GM12878 (cell line): ENCODE data around the gene UCKL1. TPM values are rescaled to one million over a fixed set of nuclear protein-coding genes. Genes with fewer than 3 reads are reported as not detected.
A peak's percentile ranks its signal among the peaks of the same experiment; 100 is the strongest.

Experiments
- ATAC-seq: fragments of 200-7000 bp; cut with Tn5 transposase; 3 replicates; pipeline ENCODE4 v1.9.1; 2020; ENCODE audit warnings: mild to moderate bottlenecking, moderate library complexity
- BruUV-seq: library from RNA; stranded (reverse); fragments of 400-500 nt; replicated peaks from 2 replicates; lab custom pipeline; 2021; lab: Mats Ljungman, UMichigan
- CTCF ChIA-PET: fragments of 300-600 bp; sonication (Branson Sonifier 250); formaldehyde crosslinking; extraction: SDS; loops from one replicate; lab custom pipeline; 2021; ENCODE audit warnings: inconsistent platforms; lab: Yijun Ruan, JAX
- POLR2A ChIA-PET: fragments of 350-600 bp; formaldehyde crosslinking; extraction: SDS; loops from one replicate; lab custom pipeline; 2021; ENCODE audit warnings: inconsistent platforms; lab: Charles Lee
- RAD21 ChIA-PET: fragments of 300-600 bp; sonication (Branson Sonifier 250); formaldehyde crosslinking; loops from one replicate; lab custom pipeline; 2023; ENCODE audit warnings: antibody characterized with exemption; ENCODE audit not compliant: unreplicated experiment; lab: Charles Lee
- SMC1A ChIA-PET: fragments of 300-600 bp; sonication (Branson Sonifier 250); formaldehyde crosslinking; loops from one replicate; lab custom pipeline; 2023; ENCODE audit not compliant: unreplicated experiment, uncharacterized antibody; lab: Charles Lee
- DNase-seq: peaks from one replicate; pipeline ENCODE4 v3.0.0-alpha.2; 2011; ENCODE audit warnings: low read depth, low spot score
- FAIRE-seq: peaks from 3 replicates; lab custom pipeline; 2011; peaks lifted over from hg19 to GRCh38; lab: Jason Lieb, UNC
- H2AFZ ChIP-seq: 2 replicates; pipeline ENCODE4 v1.6.0; 2011; ENCODE audit warnings: low read depth, low read length, control low read depth; ENCODE audit not compliant: control insufficient read depth
- H3K27ac ChIP-seq: 2 replicates; pipeline ENCODE4 v1.5.1; 2011; ENCODE audit warnings: control low read depth; ENCODE audit not compliant: control insufficient read depth, insufficient read depth
- H3K27me3 ChIP-seq, 2 experiments: replicated peaks in 1 of 2; 2 replicates each; pipeline versions ENCODE4 v1.6.0 to v1.6.1; 2011; ENCODE audit warnings: low read length in 1 of 2; ENCODE audit not compliant: control insufficient read depth in 2 of 2, insufficient read depth in 2 of 2
- H3K36me3 ChIP-seq, 2 experiments: 2 replicates each; pipeline ENCODE4 v1.5.1; 2011; ENCODE audit warnings: low read length in 1 of 2; ENCODE audit not compliant: control insufficient read depth in 2 of 2, insufficient read depth in 2 of 2
- H3K4me1 ChIP-seq: 2 replicates; pipeline ENCODE4 v1.6.1; 2011; ENCODE audit warnings: mild to moderate bottlenecking, low read length, moderate library complexity, mixed read lengths; ENCODE audit not compliant: control insufficient read depth, insufficient read depth
- H3K4me2 ChIP-seq: 2 replicates; pipeline ENCODE4 v1.6.0; 2011; ENCODE audit warnings: control low read depth; ENCODE audit not compliant: control insufficient read depth, insufficient read depth
- H3K4me3 ChIP-seq: fragments of 200-600 bp; sonication (generic); 2 replicates; pipeline ENCODE4 v1.5.1; 2016
- H3K79me2 ChIP-seq: 2 replicates; pipeline ENCODE4 v1.6.0; 2011; ENCODE audit warnings: low read length; ENCODE audit not compliant: control insufficient read depth, insufficient read depth
- H3K9ac ChIP-seq: 2 replicates; pipeline ENCODE4 v1.8.0; 2011; ENCODE audit warnings: low read length, control low read depth, mixed read lengths; ENCODE audit not compliant: control insufficient read depth, insufficient read depth
- H3K9me3 ChIP-seq: replicated peaks from 3 replicates; pipeline ENCODE4 v1.5.1; 2011; ENCODE audit warnings: mild to moderate bottlenecking, low read length; ENCODE audit not compliant: control insufficient read depth, insufficient read depth
- H4K20me1 ChIP-seq: 2 replicates; pipeline ENCODE4 v1.6.0; 2011; ENCODE audit not compliant: control insufficient read depth, insufficient read depth
- BCLAF1 ChIP-seq: fragments of 450-650 bp; IDR thresholded peaks from 2 replicates; pipeline ENCODE4 v1.6.1; 2017; ENCODE audit warnings: antibody characterized with exemption, mild to moderate bottlenecking, moderate library complexity
- CBFB ChIP-seq: IDR thresholded peaks from 2 replicates; pipeline ENCODE4 v1.6.1; 2016; ENCODE audit warnings: antibody characterized with exemption, low read depth
- WGBS: methylation state at CpG from one replicate; pipeline ENCODE4 v1.1.6; 2016; ENCODE audit warnings: low lambda C conversion rate; ENCODE audit not compliant: insufficient replicate concordance, insufficient coverage; ENCODE audit errors: missing lambda C conversion rate; 5-methylcytosine and 5-hydroxymethylcytosine counted together
- in situ Hi-C: fragments of 300-500 bp; cut with MboI; formaldehyde crosslinking; loops from 9 replicates; pipeline ENCODE4 v1.14.3; 2018; ENCODE audit warnings: mixed read lengths
- intact Hi-C: fragments of 100-400 bp; cut with micrococcal nuclease; formaldehyde crosslinking; loops from one replicate; pipeline ENCODE4 v1.14.2; 2022; ENCODE audit not compliant: unreplicated experiment
- polyA plus RNA-seq, 11 experiments: library from polyadenylated mRNA; depleted of rRNA in 4 of 11; unstranded in 6 of 11; stranded (reverse) in 5 of 11; fragments of >200 nt; fragmentation: Nextera tagmentation in 4 of 11; fragmentation: Illumina TruSeq in 1 of 11; extraction: Ambion mirVana in 4 of 11; extraction: Trizol in 1 of 11; gene quantifications; 1 replicate in 1 of 11; 2 replicates in 10 of 11; pipeline versions ENCODE4 v1.2.1 to v1.2.3, GENCODE V29; 2011 to 2016; ENCODE audit warnings: inconsistent platforms in 2 of 11, missing spikeins in 2 of 11, low read depth in 1 of 11
- total RNA-seq, 4 experiments: library from RNA; depleted of rRNA in 3 of 4; stranded (reverse); fragments of >200 nt in 3 of 4; fragmentation: Illumina TruSeq in 1 of 4; extraction: Trizol in 1 of 4; gene quantifications; 2 replicates each; pipeline versions ENCODE4 v1.2.1 to v1.2.3, GENCODE V29; 2013 to 2021

The UCKL1 gene
- total and polyA plus RNA-seq, 10 of the 15 experiments (the other 5 are each of a cell fraction or from before 2014, with no cell fraction given) = 2.4 to 36.3 (median 24.8) TPM

- H4K20me1 ChIP-seq = peaks cover 2% of the 10 kb centered on the region; the same call in 1 of the 2 replicates
- RAD21 ChIA-PET = no interaction called here
- ATAC-seq (no peak), DNase-seq (no peak), FAIRE-seq (no peak)
- no peak overlapping the region for H3K27ac ChIP-seq
- H3K4me2 ChIP-seq = no peak overlapping the region
- POLR2A ChIA-PET = interaction anchor here (0.7 kb wide), 1 partner anchor 190 kb away, joined by 4 read pairs; no protein-coding TSS in a partner anchor
- H3K9ac ChIP-seq = no peak overlapping the region
- 93% methylated on average over 29 of the region's 29 CpGs for WGBS
- CTCF ChIA-PET = interaction anchor here (0.6 kb wide), 1 partner anchor 165 kb away, joined by 3 read pairs; no protein-coding TSS in a partner anchor
- peaks cover 12% of the 10 kb centered on the region for H3K79me2 ChIP-seq
- intact Hi-C loops = no loop called here
- peaks cover under 1% of the 10 kb centered on the region for H3K4me1 ChIP-seq
- peaks cover 12 to 15% of the 10 kb centered on the region in 2 experiments for H3K36me3 ChIP-seq
- H2AFZ ChIP-seq = no peak overlapping the region
- no peaks in the 10 kb centered on the region for H3K9me3 ChIP-seq
- no peak overlapping the region for H3K4me3 ChIP-seq
- no peaks in the 10 kb centered on the region for H3K27me3 ChIP-seq
- in situ Hi-C loops = no loop called here
- no TSS peak for BruUV-seq
- SMC1A ChIA-PET = no interaction called here
- TF ChIP-seq CBFB = no peak
These were observed 64.9 kb downstream of the UCKL1 start for GRCh38 chr20:63891061-63892002.

GRCh38 chr20:63890616-63891015 is 65.6 kb downstream of the UCKL1 start:
- no peak for TF ChIP-seq BCLAF1
- ChIA-PET SMC1A (no interaction called here), RAD21 (no interaction called here), POLR2A (no interaction called here), CTCF (interaction anchor here (0.6 kb wide), 1 partner anchor 165 kb away, joined by 3 read pairs; no protein-coding TSS in a partner anchor)
- no peak overlapping the region for H3K4me3 ChIP-seq
- intact Hi-C loops = no loop called here
- 91% methylated on average over 7 of the region's 7 CpGs for WGBS
- H3K27me3 ChIP-seq = no peaks in the 10 kb centered on the region
- H3K9me3 ChIP-seq = no peaks in the 10 kb centered on the region
- no peaks in the 10 kb centered on the region for H3K4me1 ChIP-seq
- no peak overlapping the region for H2AFZ ChIP-seq
- H4K20me1 ChIP-seq = 0 out of 2 replicates have a peak, but pooled peaks cover 2% of the 10 kb centered on the region
- ATAC-seq = no peak
- no peak for FAIRE-seq
- no peak overlapping the region for H3K9ac ChIP-seq
- no peak overlapping the region for H3K4me2 ChIP-seq
- no peak for DNase-seq
- peaks cover 12 to 17% of the 10 kb centered on the region in 2 experiments for H3K36me3 ChIP-seq
- no peak overlapping the region for H3K27ac ChIP-seq
- H3K79me2 ChIP-seq = peaks cover 5% of the 10 kb centered on the region
- in situ Hi-C loops = no loop called here
- TSS peak; percentile 57 for BruUV-seq
